Skin of body (tissue), 2 donors: ENCODE results near the gene CCNDBP1. TPM values are rescaled to one million over a fixed set of nuclear protein-coding genes. Genes with fewer than 3 reads are reported as not detected.
A peak's percentile ranks its signal among the peaks of the same experiment; 100 is the strongest.
"Not testable (repeated sequence)": the region's sequence is repeated elsewhere in the genome, so short reads cannot be mapped to it uniquely, and the experiment has no call there.

ENCODE experiments used
- DNase-seq: peaks from one replicate; lab custom pipeline; 2025; lab: John Stamatoyannopoulos, UW
- total RNA-seq: library from RNA; depleted of rRNA; stranded (reverse); fragments of >200 nt; gene quantifications from one replicate; pipeline ENCODE4 v1.2.3, GENCODE V29; 2014

CCNDBP1 gene, protein sequence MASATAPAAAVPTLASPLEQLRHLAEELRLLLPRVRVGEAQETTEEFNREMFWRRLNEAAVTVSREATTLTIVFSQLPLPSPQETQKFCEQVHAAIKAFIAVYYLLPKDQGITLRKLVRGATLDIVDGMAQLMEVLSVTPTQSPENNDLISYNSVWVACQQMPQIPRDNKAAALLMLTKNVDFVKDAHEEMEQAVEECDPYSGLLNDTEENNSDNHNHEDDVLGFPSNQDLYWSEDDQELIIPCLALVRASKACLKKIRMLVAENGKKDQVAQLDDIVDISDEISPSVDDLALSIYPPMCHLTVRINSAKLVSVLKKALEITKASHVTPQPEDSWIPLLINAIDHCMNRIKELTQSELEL
- total RNA-seq, result 50.4 TPM

DNA sequence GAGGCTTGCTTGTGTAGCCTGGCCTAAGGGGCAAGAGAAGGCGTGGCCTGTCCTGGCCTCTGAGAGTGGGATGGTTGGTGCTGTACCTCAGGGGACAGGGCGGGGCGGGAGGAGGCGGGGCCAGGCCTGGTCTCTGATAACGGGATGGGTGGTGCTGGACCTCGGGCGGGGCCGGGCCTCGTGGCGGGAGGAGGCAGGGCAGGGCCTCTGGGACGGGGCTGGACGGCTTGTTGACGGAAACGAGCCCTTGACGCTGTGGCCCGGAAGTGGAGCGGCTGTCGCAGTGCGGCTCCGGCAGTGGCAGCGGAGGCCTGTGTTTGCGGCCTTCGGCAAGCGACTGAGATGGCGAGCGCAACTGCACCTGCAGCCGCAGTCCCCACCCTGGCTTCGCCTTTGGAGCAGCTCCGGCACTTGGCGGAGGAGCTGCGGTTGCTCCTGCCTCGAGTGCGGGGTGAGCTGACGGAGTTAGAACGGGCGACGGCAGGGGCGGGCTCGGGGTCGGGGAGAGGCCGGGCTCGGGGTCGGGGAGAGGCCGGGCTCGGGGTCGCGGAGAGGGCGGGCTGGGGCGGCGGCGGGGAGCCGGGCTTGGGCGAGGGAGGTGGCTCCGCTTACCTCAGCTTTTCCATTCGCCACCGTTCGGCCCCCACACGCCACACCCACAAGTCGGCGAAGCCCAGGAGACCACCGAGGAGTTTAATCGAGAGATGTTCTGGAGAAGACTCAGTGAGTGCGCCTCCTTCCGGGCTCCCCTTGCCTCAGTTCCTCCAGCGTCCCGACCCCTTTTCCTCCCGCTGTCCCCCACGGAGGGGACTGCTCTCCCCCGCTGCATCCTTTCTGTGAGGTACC, at the start of gene CCNDBP1:
Gene CCNDBP1, plus strand, starts transcription at position 247 of the 846 bp plus-strand sequence. Its CDS starts 96 bp downstream, at position 343.
- DNase-seq, result peak; percentile 39

DNA sequence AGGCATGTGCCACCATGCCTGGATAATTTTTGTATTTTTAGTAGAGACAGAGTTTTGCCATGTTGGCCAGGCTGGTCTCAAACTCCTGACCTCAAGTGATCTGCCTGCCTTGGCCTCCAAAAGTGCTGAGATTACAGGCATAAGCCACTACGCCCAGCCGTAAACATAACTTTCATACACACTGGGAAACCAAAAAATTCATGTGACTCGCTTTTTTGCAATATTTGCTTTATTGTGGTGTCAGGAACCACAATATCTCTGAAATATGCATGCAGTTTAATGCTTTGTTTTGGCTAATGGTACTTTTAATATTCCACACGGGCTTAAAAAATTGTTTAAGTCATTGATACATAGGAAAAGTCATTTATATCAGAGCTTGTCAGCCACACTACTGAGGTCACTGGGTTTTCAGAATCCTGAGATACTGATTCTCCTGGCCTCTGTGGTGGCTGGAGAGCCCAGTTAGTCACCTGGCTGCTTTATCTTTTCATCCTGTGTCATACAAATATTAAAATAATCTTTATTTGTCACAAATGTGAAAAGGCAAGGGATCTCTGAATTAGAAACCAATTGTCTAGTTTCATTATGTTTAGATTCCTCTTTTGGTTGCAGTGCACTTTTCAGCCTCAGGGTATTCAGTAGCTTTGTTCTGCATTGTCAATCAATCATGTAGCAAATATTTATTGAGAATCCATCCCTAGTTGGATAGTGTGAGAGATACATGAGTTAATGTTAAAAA, 41.8 kb upstream of the CCNDBP1 start:
- DNase-seq, result no peak

DNA sequence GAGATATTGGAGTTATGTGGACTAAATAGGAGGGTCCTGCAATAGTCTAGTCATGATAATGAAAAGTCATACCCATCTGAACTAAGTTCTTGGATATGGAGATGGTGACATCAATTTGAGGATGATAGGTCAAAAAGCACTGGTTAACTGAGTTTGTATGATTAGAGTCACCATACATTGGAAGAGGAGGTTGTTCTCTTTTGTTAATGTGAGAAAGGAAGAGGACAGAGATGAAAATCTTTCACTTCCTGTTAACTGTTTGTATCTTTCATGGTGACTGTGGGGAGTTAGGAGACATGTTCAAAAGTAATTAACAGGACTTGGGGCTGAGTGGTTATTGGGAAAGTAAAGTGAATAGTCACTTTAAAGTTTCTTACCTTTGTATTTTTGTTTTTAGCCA, 40.7 kb upstream of the CCNDBP1 start:
- DNase-seq, result no peak

DNA sequence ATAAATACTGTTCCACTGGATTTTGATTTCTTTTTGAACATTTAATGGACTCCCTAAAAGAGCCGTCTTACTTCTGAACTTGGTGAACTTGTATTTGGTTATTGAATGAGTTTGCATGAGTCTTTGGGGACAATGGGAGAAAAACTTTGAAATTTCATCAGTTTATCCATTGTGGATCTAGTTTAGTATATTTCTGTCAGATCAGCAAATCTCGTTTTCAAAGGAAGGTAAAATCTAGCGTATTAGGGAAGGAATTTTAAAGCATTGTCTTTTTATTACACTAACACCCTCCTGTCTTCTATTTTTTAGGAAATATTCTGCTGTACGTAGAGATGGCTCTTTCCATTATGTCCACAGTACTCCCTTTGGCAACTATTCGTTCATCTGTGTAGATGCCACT, 39.0 kb upstream of the CCNDBP1 start:
- DNase-seq, result no peak

DNA sequence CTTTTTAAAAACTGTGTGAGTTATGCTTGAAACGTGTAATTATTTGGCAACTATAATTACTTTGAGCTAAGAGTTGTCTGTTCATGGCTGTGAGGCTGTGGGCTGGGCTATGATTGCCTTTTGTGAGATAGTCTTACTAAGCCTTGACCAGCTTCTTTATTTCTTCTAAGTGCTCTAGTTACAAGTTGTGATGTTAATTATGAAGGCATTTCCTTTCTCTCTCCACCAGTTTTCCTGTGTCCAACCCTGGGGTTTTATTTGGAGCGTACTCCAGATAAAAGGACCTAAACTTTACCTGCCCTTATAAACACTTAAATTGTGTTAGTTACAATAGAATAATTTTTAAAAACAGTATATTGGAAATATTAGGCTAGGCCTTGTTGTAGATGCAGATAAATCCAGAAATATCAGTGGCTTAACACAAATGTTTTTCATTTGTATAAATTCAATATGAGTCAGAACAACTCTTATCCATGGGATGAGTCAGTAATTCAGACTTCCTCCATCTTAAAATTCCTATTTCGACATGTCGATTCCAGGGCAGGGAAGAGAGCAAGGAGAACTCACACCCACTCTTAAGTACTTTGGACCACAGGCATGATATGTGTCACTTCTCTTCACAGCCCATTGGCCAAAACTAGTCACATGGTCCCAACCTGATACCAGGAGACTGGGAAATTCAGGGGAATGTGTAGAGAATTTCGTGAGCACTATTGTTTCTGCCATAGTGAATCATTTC, 34.8 kb upstream of the CCNDBP1 start:
- no peak for DNase-seq

DNA sequence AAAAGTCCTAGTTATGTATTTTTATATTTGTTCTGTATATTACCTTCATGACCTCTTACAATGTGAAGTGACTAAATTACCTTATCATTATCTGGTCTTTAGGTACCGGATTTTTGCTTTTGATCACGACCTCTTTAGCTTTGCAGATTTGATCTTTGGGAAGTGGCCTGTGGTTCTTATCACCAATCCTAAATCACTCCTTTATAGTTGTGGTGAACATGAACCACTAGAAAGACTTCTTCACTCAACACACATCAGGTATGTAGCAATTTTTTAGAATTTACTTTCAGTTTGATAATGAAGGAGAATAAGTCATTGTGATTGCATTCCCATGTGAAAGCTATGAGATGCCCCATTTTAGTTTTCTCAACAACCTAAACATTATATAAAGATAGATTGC, 33.5 kb upstream of the CCNDBP1 start:
- DNase-seq, result no peak

DNA sequence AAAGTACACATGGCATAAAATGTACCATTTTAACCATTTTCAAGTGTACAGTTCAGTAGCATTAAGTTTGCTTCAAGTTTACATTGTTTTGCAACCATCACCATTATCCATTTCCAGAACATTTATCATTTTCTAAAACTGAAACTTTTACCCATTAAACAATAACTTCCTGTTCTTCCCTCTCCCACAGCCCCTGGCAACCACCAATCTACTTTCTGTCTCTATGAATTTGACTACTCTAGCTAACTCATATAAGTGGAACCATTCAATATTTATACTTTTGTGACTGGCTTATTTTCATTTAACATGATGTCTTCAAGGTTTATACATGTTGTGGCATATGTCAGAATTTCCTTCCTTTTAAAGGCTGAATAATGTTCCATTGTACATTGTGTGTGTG, 31.9 kb upstream of the CCNDBP1 start:
- no peak for DNase-seq

DNA sequence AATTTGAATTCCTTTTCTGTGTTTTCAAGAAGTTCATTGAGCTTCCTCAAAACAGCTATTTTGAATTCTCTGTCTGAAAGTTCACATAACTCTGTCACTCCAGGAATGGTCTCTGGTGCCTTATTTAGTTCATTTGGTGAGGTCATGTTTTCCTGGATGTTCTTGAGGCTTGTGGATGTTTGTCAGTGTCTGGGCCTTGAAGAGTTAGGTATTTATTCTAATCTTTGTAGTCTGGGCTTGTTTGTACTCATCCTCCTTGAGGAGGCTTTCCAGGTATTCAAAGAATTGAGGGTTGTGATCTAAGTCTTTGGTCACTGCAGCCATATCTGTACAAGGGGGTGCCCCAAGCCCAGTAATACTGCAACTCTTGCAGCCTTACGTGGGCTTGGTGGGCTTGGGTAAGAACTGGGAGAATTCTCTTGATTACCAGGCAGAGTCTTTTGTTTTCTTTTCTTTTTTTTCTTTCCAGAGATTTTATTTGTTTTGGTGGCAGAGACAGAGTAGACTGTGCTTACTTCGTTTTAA, 19.3 kb upstream of the CCNDBP1 start:
- DNase-seq, result no peak

DNA sequence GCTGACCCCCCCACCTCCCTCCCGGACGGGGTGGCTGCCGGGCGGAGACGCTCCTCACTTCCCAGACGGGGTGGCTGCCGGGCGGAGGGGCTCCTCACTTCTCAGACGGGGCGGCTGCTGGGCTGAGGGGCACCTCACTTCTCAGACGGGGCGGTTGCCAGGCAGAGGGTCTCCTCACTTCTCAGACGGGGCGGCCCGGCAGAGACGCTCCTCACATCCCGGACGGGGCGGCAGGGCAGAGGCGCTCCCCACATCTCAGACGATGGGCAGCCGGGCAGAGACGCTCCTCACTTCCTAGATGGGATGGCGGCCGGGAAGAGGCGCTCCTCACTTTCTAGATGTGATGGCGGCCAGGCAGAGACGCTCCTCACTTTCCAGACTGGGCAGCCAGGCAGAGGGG, 17.9 kb upstream of the CCNDBP1 start:
- not testable (repeated sequence) for DNase-seq

DNA sequence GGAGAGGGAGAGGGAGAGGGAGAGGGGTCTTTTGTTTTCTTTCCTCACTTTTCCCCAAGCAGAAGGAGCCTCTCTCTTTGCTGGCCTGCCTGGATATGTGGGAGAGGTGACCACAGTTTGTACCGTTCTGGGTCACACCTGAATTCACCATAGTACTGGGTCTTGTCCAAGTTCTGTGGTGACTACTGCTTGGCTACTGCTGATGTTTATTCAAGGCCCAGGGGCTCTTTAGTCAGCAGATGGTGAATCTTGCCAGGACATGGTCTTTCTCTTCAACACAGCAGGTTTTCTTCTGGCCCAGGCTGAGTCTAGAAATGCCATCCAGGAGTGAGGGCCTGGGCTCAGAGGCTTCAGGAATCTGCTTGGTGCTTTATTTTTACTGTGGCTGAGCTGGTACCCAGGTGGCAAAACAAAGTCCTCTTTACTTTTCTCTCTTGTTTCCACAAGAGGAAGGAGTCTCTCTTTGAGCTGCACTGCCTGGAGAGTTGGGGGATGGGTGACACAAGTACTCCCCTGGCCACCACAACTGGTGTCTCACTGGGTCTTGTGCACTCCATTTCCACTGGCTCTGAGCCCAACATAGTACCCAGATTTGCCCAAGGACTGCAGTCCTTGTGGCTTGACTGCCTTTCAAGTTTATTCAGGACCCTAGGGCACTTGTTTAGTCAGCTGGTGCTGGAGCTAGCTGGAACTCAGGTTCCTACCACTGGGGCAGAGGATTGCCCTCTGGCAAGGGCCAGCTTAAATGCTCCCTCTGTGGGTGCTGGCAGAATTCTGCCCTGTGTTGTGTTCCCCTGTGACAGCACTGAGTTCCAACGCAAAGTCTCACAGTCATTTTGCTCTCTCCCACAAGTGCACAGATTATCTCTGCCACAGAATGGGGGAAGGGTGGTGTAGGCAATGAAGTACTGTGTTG, 16.8 kb upstream of the CCNDBP1 start:
- DNase-seq, result no peak

DNA sequence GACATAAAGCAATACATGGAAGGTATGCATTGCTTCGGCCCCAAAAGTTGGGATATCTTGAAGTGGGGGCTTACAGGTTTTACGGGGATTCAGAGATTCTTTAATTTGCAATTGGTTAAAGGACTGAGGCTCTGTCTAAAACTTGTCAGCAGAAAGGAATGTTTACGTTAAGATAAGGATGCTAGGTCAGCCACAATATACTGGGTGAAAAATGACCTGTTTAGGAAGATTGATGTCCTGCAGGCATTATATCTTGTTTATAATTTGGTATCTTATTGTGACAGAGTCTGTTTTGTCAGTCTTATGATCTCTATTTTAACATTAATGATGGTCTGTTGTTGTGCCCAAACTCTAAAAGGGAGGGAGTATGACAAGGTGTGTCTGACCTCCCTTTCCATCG, 15.3 kb upstream of the CCNDBP1 start:
- no peak for DNase-seq

DNA sequence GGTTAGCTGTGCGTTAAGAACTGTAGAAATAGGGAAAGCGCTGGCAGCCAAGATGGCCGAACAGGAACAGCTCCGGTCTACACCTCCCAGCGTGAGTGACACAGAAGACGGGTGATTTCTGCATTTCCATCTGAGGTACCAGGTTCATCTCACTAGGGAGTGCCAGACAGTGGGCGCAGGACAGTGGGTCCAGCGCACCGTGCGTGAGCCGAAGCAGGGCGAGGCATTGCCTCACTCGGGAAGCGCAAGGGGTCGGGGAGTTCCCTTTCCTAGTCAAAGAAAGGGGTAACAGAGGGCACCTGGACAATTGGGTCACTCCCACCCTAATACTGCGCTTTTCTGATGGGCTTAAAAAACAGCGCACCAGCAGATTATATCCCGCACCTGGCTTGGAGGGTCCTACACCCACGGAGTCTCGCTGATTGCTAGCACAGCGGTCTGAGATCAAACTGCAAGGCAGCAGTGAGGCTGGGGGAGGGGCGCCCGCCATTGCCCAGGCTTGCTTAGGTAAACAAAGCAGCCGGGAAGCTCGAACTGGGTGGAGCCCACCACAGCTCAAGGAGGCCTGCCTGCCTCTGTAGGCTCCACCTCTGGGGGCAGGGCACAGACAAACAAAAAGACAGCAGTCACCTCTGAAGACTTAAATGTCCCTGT, 9.4 kb upstream of the CCNDBP1 start:
- DNase-seq, result not testable (repeated sequence)

DNA sequence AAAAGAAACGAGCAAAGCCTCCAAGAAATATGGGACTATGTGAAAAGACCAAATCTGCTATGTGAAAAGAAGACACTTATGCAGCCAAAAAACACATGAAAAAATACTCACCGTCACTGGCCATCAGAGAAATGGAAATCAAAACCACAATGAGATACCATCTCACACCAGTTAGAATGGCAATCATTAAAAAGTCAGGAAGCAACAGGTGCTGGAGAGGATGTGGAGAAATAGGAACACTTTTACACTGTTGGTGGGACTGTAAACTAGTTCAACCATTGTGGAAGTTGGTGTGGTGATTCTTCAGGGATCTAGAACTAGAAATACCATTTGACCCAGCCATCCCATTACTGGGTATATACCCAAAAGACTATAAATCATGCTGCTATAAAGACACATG, 8.1 kb upstream of the CCNDBP1 start:
- not testable (repeated sequence) for DNase-seq

DNA sequence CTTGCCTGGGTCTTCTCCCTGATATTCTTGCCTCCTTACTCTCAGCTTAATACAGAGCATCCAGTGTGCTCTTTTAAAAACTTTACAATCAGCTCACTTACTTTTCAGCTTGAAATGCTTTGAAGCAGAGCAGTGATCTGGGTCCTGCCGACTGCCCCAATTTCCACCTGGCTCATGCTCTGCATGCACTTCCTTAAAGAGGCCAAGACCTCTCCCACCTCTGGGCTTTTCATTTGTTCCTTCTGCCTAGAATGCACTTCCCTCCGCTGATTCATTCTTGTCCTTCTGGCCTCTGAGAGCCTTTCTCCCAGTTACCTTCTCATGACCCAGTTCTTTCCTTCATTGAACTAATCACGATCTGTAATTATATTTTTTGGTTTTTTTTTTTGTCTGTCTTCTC, 1.9 kb upstream of the CCNDBP1 start:
- DNase-seq, result no peak

DNA sequence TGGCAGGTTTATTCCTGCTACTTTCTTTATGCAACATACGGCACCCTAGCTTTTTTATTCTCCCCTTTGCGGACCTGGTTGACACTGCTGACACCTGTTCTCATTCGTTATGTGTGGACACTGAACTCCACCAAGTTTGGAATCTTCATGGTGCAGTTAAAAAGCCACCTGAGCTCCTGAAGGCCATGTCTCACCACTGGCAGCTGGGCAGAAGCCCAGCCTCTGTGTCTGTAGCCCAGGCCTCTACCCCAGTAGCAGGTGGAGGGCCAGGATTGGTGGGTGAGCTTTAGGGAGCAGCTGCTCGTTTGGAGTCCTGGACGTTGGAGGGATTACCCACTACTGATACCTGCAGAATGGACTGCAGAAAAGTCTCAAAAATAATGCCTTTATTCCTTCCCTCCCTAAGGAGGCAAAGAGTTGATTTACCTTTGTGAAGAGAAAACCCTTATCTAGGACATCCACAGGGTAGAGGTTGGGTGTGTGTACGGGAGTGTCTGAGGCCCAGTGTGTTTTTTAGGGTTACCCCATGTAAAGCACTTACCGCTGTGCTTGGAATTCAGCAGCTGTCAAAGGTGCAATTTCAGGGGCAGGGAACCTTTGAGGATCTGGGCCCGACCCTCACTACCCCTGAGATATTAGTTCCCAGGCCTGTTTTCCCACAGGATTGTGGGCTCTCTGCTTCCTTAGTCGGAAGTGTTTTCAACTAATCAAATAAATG, 637 bp upstream of the CCNDBP1 start:
- no peak for DNase-seq

DNA sequence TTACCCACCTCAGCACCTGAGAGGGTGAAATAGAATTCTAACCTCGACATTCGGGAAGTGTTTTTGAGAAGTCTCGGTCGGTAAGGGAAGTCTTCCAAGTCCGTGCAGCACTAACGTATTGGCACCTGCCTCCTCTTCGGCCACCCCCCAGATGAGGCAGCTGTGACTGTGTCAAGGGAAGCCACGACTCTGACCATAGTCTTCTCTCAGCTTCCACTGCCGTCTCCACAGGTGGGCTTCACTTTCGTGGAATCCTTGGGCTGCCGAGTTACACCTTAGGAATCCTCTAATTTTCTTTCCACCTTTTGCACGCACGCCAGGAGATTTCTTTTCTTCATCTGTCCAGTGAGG, 775 bp downstream of the CCNDBP1 start:
- no peak for DNase-seq

DNA sequence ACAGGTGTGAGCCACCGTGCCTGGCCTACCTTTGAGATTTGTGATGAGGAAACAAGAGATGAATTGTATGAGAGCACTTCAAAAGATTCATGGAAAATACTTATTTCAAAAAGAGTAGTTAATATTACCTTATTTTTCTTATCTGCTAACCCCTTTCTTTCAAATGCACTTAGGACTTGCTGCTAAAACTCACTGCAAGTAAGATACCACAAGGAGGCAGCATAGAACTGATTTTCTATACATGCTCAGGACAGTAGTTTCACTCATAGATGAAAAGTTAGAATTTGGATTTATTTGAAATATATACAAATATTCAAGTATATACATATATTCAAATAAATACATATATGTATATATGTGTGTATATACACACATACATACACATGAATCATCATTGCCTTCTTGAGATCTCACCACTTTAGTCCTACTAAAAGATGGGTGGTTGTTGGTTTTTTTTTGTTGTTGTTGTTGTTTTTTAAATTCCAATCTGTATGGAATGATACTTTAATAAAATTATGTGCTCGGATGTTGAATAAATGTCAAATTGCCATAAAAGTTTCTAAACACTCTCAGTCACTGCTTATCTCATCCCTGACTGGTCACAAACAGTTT, 2.4 kb downstream of the CCNDBP1 start:
- DNase-seq, result no peak

DNA sequence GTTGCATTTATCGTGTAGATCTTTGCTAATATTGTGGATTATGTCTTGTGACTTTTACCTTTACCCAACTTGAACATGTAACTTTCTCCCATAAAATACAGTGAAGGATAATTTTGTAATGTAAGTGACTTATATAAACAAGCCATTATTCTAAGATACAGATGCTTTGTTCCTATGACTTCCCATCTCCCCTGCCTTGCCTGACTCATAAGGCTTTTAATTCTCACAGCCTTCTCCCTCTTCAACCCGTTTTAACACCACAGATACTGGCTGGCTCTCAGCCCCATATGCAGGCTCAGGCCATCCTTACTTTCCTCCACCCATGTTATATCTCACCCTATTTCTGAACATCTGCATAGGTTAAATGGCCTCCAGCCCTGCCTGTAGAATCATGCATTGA, 4.1 kb downstream of the CCNDBP1 start:
- DNase-seq, result no peak
